RWPE2 (cell line): Measurements from ENCODE around the gene TOMM34.
A peak's percentile ranks its signal among the peaks of the same experiment; 100 is the strongest.

Source experiments
- ATAC-seq: fragments of 200-7000 bp; cut with Tn5 transposase; 3 replicates; pipeline ENCODE4 v1.9.1; 2021; ENCODE audit warnings: low read depth
- DNase-seq: peaks from one replicate; pipeline ENCODE4 v3.0.0-alpha.2; 2020; ENCODE audit warnings: low spot score
- H3K27ac ChIP-seq: fragments of 450-650 bp; 2 replicates; pipeline ENCODE4 v1.5.1; 2017; ENCODE audit warnings: mild to moderate bottlenecking; ENCODE audit not compliant: poor library complexity, severe bottlenecking
- H3K27me3 ChIP-seq: fragments of 250-450 bp; sonication (Bioruptor Pico); 2 replicates; pipeline ENCODE4 v1.5.1; 2021; ENCODE audit warnings: mild to moderate bottlenecking, moderate library complexity; ENCODE audit not compliant: insufficient read depth, poor library complexity, severe bottlenecking
- H3K36me3 ChIP-seq: fragments of 250-450 bp; sonication (Bioruptor Pico); 2 replicates; pipeline ENCODE4 v1.5.1; 2020; ENCODE audit warnings: low read depth, mild to moderate bottlenecking, moderate library complexity
- H3K4me1 ChIP-seq: fragments of 250-450 bp; sonication (Bioruptor Pico); 2 replicates; pipeline ENCODE4 v1.5.1; 2021; ENCODE audit warnings: mild to moderate bottlenecking, moderate library complexity; ENCODE audit not compliant: insufficient read depth, poor library complexity, severe bottlenecking
- H3K4me3 ChIP-seq: fragments of 250-450 bp; sonication (Bioruptor Pico); 2 replicates; pipeline ENCODE4 v1.5.1; 2021; ENCODE audit warnings: mild to moderate bottlenecking, moderate library complexity; ENCODE audit not compliant: severe bottlenecking
- H3K9me3 ChIP-seq: fragments of 250-450 bp; sonication (Bioruptor Pico); 2 replicates; pipeline ENCODE4 v1.5.1; 2021; ENCODE audit warnings: mild to moderate bottlenecking, moderate library complexity; ENCODE audit not compliant: severe bottlenecking
- CTCF ChIP-seq: fragments of 450-650 bp; IDR thresholded peaks from one replicate; pipeline ENCODE4 v1.5.1; 2017; ENCODE audit warnings: mild to moderate bottlenecking, moderate library complexity; ENCODE audit not compliant: poor library complexity, severe bottlenecking

Gene TOMM34

GRCh38 chr20:44993343-44993742 lies 33.1 kb upstream of the TOMM34 start:
- no peak overlapping the region for H3K4me3 ChIP-seq
- peaks cover 34% of the 10 kb centered on the region for H3K4me1 ChIP-seq
- peaks cover 77% of the 10 kb centered on the region for H3K36me3 ChIP-seq
- no peaks in the 10 kb centered on the region for H3K27me3 ChIP-seq
- H3K9me3 ChIP-seq, result no peaks in the 10 kb centered on the region
- DNase-seq (no peak), ATAC-seq (peak; percentile 92)
- H3K27ac ChIP-seq, result peak overlapping the region; percentile 72
- no peak for TF ChIP-seq CTCF

- H3K27me3 ChIP-seq, result no peaks in the 10 kb centered on the region
- ATAC-seq (no peak), DNase-seq (no peak)
- H3K36me3 ChIP-seq, result peaks cover 76% of the 10 kb centered on the region
- TF ChIP-seq CTCF, result no peak
- H3K4me3 ChIP-seq, result no peak overlapping the region
- H3K27ac ChIP-seq, result peak overlapping the region; percentile 72
- H3K4me1 ChIP-seq, result peaks cover 34% of the 10 kb centered on the region
- H3K9me3 ChIP-seq, result no peaks in the 10 kb centered on the region
These were observed 30.8 kb upstream of the TOMM34 start for GRCh38 chr20:44990957-44991356.

GRCh38 chr20:44990425-44990824 lies 30.2 kb upstream of the TOMM34 start:
- Histone ChIP-seq H3K4me3 (no peak overlapping the region), H3K9me3 (no peaks in the 10 kb centered on the region), H3K27ac (peak overlapping the region; percentile 72), H3K4me1 (peaks cover 34% of the 10 kb centered on the region), H3K36me3 (peaks cover 76% of the 10 kb centered on the region), H3K27me3 (no peaks in the 10 kb centered on the region)
- DNase-seq, result no peak
- peak; percentile 24; the same call in 1 of the 3 replicates for ATAC-seq
- TF ChIP-seq CTCF, result no peak

GRCh38 chr20:44988631-44989171 lies 28.5 kb upstream of the TOMM34 start:
- Histone ChIP-seq H3K4me1 (peaks cover 26% of the 10 kb centered on the region), H3K4me3 (no peak overlapping the region), H3K9me3 (no peaks in the 10 kb centered on the region), H3K27me3 (no peaks in the 10 kb centered on the region), H3K36me3 (peaks cover 74% of the 10 kb centered on the region), H3K27ac (no peak overlapping the region)
- TF ChIP-seq CTCF, result no peak
- ATAC-seq (no peak), DNase-seq (no peak)

- DNase-seq (no peak), ATAC-seq (no peak)
- no peaks in the 10 kb centered on the region for H3K27me3 ChIP-seq
- TF ChIP-seq CTCF, result no peak
- H3K4me3 ChIP-seq, result no peak overlapping the region
- H3K9me3 ChIP-seq, result no peaks in the 10 kb centered on the region
- H3K36me3 ChIP-seq, result peaks cover 98% of the 10 kb centered on the region
- H3K4me1 ChIP-seq, result no peaks in the 10 kb centered on the region
- H3K27ac ChIP-seq, result no peak overlapping the region
These were observed 23.0 kb upstream of the TOMM34 start for GRCh38 chr20:44983093-44983674.
